Panc1 (cell line): ENCODE measurements around the gene ARSG. TPM values are rescaled to one million over a fixed set of nuclear protein-coding genes. Genes with fewer than 3 reads are reported as not detected.

ENCODE experiments used
- ATAC-seq: fragments of 200-7000 bp; cut with Tn5 transposase; 2 replicates; pipeline ENCODE4 v1.9.1; 2020; ENCODE audit warnings: mild to moderate bottlenecking, moderate library complexity
- BruUV-seq: library from RNA; stranded (reverse); fragments of 400-500 nt; replicated peaks from 2 replicates; lab custom pipeline; 2021; lab: Mats Ljungman, UMichigan
- CTCF ChIA-PET: fragments of 300-600 bp; sonication (Branson Sonifier 250); formaldehyde crosslinking; loops from one replicate; lab custom pipeline; 2022; ENCODE audit warnings: antibody characterized with exemption; lab: Charles Lee
- POLR2A ChIA-PET: fragments of 300-600 bp; sonication (Branson Sonifier 250); formaldehyde crosslinking; loops from one replicate; lab custom pipeline; 2022; ENCODE audit warnings: antibody characterized with exemption; lab: Charles Lee
- DNase-seq: peaks from one replicate; pipeline ENCODE4 v3.0.0-alpha.2; 2010; ENCODE audit warnings: low read depth, low spot score
- H3K27ac ChIP-seq: 2 replicates; pipeline ENCODE4 v1.5.1; 2011; ENCODE audit warnings: mild to moderate bottlenecking, low read length, inconsistent platforms
- H3K27me3 ChIP-seq: fragments of 200-500 bp; sonication (Bioruptor generic); 2 replicates; pipeline ENCODE4 v1.6.0; 2014; ENCODE audit warnings: low read length, inconsistent platforms; ENCODE audit not compliant: control insufficient read depth, insufficient read depth
- H3K36me3 ChIP-seq: fragments of 200-500 bp; sonication (Bioruptor generic); 2 replicates; pipeline ENCODE4 v1.5.1; 2014; ENCODE audit warnings: inconsistent platforms, mild to moderate bottlenecking, low read length, moderate library complexity; ENCODE audit not compliant: control insufficient read depth, insufficient read depth
- H3K4me1 ChIP-seq: 2 replicates; pipeline ENCODE4 v1.5.1; 2011; ENCODE audit warnings: inconsistent platforms, mild to moderate bottlenecking, low read length, moderate library complexity; ENCODE audit not compliant: control insufficient read depth, insufficient read depth
- H3K4me3 ChIP-seq, 2 experiments: 2 replicates each; pipeline ENCODE4 v1.5.1; 2011 to 2012; ENCODE audit warnings: low read depth in 2 of 2, low read length in 2 of 2, mild to moderate bottlenecking in 2 of 2, inconsistent platforms in 1 of 2, moderate library complexity in 1 of 2
- H3K9me3 ChIP-seq: fragments of 200-500 bp; sonication (Bioruptor generic); 2 replicates; pipeline ENCODE4 v1.5.1; 2014; ENCODE audit warnings: low read depth, mild to moderate bottlenecking, inconsistent platforms, low read length, moderate library complexity; ENCODE audit not compliant: control insufficient read depth, insufficient read depth
- POLR2AphosphoS5 ChIP-seq: IDR thresholded peaks from 2 replicates; pipeline ENCODE4 v1.6.1; 2012; ENCODE audit warnings: mild to moderate bottlenecking, low read depth, low read length, moderate library complexity
- SIN3A ChIP-seq: IDR thresholded peaks from 2 replicates; pipeline ENCODE4 v1.6.1; 2012; ENCODE audit warnings: low read depth, mild to moderate bottlenecking, low read length, moderate library complexity, borderline replicate concordance; ENCODE audit not compliant: insufficient read depth
- TCF7L2 ChIP-seq: IDR thresholded peaks from 2 replicates; pipeline ENCODE4 v1.6.1; 2011; ENCODE audit warnings: mild to moderate bottlenecking, low read depth, low read length, inconsistent platforms
- in situ Hi-C: cut with HindIII; loops from 2 replicates; pipeline ENCODE4 v1.10.0; 2016; ENCODE audit warnings: low sequenced_read_pairs, low pct_unique_long_range_greater_than_20kb
- intact Hi-C: fragments of 100-400 bp; cut with micrococcal nuclease; formaldehyde crosslinking; loops from one replicate; pipeline ENCODE4 v1.10.0; 2022; ENCODE audit not compliant: unreplicated experiment
- total RNA-seq: library from RNA; stranded (reverse); gene quantifications from one replicate; pipeline ENCODE4 v1.2.1, GENCODE V29; 2021; ENCODE audit not compliant: unreplicated experiment
- TF ChIP-seq, protein P1 (sequence below): fragments of 450-650 bp; IDR thresholded peaks from 2 replicates; pipeline ENCODE4 v1.5.1; 2017; ENCODE audit warnings: mild to moderate bottlenecking
- TF ChIP-seq, protein P2 (sequence below), 2 experiments: IDR thresholded peaks; 2 replicates each; pipeline ENCODE4 v1.6.1; 2011 to 2012; ENCODE audit warnings: low read depth in 2 of 2, control low read depth in 1 of 2, low read length in 1 of 2, mild to moderate bottlenecking in 1 of 2, moderate library complexity in 1 of 2; ENCODE audit not compliant: insufficient read depth in 1 of 2

ARSG gene
- total RNA-seq, 1 experiment from 2014 or later: 2.3 TPM

DNA sequence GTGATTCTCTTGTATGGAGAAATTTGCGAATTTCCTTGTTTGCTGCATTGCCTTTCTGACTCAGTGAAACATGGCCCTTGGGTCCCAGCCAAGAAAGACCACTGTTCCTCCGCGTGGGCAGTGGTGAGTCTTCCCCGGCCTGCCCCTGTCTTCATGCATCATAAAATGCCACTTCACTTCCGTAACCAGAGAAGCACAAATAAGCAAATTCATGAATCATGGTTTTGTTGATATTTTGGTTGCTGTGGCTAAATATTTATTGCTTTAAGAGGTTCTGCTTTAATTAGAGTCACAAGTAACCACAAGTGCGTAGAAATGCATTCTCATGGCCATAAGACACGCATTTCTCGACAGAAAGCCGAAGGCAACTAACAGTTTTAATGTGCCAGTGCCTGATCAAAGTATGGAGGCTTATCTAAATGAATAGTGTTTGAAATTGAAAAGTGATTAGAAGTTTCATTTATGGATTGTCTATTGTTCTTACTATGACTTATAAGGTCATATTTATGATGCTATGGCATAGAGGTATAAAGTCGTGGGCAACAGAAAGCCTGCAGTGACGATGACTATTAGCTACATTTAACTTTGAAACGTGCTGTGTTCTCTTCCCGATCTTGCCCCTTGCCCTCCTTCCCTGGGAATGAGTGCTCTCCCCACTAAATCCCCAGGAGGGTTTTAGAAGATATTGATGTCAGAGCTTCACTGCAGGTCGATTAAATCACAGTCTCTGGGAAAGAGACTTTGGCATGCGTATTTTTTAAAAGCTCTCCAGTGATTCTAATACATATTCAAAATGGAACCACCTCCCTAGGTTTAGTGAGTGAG is 90.0 kb downstream of the ARSG start:
- ATAC-seq (no peak), DNase-seq (peak; percentile 22)
- H3K4me3 ChIP-seq: no peak overlapping the region
- ChIA-PET CTCF (no interaction called here), POLR2A (no interaction called here)
- no TSS peak for BruUV-seq
- no peaks in the 10 kb centered on the region for H3K4me1 ChIP-seq
- intact Hi-C loops (no loop called here), in situ Hi-C loops (no loop called here)
- no peaks in the 10 kb centered on the region for H3K36me3 ChIP-seq
- no peak overlapping the region for H3K27ac ChIP-seq
- H3K9me3 ChIP-seq: no peaks in the 10 kb centered on the region
- no peaks in the 10 kb centered on the region for H3K27me3 ChIP-seq
- TF ChIP-seq POLR2AphosphoS5 (no peak), TCF7L2 (no peak), SIN3A (no peak)
- TF ChIP-seq, protein P1, sequence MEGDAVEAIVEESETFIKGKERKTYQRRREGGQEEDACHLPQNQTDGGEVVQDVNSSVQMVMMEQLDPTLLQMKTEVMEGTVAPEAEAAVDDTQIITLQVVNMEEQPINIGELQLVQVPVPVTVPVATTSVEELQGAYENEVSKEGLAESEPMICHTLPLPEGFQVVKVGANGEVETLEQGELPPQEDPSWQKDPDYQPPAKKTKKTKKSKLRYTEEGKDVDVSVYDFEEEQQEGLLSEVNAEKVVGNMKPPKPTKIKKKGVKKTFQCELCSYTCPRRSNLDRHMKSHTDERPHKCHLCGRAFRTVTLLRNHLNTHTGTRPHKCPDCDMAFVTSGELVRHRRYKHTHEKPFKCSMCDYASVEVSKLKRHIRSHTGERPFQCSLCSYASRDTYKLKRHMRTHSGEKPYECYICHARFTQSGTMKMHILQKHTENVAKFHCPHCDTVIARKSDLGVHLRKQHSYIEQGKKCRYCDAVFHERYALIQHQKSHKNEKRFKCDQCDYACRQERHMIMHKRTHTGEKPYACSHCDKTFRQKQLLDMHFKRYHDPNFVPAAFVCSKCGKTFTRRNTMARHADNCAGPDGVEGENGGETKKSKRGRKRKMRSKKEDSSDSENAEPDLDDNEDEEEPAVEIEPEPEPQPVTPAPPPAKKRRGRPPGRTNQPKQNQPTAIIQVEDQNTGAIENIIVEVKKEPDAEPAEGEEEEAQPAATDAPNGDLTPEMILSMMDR: no peak
- TF ChIP-seq, protein P2, sequence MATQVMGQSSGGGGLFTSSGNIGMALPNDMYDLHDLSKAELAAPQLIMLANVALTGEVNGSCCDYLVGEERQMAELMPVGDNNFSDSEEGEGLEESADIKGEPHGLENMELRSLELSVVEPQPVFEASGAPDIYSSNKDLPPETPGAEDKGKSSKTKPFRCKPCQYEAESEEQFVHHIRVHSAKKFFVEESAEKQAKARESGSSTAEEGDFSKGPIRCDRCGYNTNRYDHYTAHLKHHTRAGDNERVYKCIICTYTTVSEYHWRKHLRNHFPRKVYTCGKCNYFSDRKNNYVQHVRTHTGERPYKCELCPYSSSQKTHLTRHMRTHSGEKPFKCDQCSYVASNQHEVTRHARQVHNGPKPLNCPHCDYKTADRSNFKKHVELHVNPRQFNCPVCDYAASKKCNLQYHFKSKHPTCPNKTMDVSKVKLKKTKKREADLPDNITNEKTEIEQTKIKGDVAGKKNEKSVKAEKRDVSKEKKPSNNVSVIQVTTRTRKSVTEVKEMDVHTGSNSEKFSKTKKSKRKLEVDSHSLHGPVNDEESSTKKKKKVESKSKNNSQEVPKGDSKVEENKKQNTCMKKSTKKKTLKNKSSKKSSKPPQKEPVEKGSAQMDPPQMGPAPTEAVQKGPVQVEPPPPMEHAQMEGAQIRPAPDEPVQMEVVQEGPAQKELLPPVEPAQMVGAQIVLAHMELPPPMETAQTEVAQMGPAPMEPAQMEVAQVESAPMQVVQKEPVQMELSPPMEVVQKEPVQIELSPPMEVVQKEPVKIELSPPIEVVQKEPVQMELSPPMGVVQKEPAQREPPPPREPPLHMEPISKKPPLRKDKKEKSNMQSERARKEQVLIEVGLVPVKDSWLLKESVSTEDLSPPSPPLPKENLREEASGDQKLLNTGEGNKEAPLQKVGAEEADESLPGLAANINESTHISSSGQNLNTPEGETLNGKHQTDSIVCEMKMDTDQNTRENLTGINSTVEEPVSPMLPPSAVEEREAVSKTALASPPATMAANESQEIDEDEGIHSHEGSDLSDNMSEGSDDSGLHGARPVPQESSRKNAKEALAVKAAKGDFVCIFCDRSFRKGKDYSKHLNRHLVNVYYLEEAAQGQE (IDR thresholded peaks at IDR 0.05; ENCODE audit: insufficient read depth in 1 of 2, low read depth in 2 of 2, low read length in 1 of 2): no peak

DNA sequence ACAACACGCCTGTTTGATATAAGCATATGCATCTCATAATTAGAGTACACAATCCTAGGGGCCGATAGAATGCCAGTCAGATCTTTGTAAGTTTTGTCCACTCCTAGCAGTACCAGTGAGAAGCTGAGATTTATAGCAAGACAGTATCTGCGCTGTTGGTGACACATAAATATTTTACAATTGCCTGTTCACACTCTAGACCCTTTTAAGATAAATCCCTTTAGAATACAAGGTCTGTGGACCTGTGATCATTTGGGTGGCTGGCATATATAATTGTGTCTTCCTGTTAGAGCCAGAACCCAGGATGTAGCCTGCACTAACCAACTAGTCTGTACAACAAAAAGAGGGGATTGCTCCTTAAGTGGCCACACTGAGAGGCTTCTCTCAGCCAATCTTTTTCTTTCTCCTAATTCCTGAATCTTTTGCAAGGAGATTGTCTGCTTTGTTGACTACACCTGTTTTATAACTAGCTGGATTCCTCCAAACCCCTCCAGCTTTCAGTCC is 91.3 kb downstream of the ARSG start:
- TF ChIP-seq, protein P1: no peak
- TF ChIP-seq, protein P2 (IDR thresholded peaks at IDR 0.05; ENCODE audit: insufficient read depth in 1 of 2, low read depth in 2 of 2, low read length in 1 of 2): no peak
- TF ChIP-seq SIN3A (no peak), TCF7L2 (no peak), POLR2AphosphoS5 (no peak)
- ATAC-seq: no peak
- Histone ChIP-seq H3K4me1 (no peaks in the 10 kb centered on the region), H3K36me3 (no peaks in the 10 kb centered on the region), H3K4me3 (no peak overlapping the region), H3K27me3 (no peaks in the 10 kb centered on the region), H3K27ac (no peak overlapping the region), H3K9me3 (no peaks in the 10 kb centered on the region)
- POLR2A ChIA-PET: no interaction called here
- in situ Hi-C loops: no loop called here
- DNase-seq: no peak
- CTCF ChIA-PET: no interaction called here
- intact Hi-C loops: no loop called here
- no TSS peak for BruUV-seq
